CD4-positive, alpha-beta T cell (primary cell): ENCODE results near the gene RAB3B. TPM values are rescaled to one million over a fixed set of nuclear protein-coding genes. Genes with fewer than 3 reads are reported as not detected.
A peak's percentile ranks its signal among the peaks of the same experiment; 100 is the strongest.
"Not testable (repeated sequence)": the region's sequence is repeated elsewhere in the genome, so short reads cannot be mapped to it uniquely, and the experiment has no call there.

Source experiments
- ATAC-seq: fragments of 200-7000 bp; cut with Tn5 transposase; one replicate; pipeline ENCODE4 v1.10.0; 2022; ENCODE audit warnings: mild to moderate bottlenecking; ENCODE audit not compliant: poor library complexity
- CTCF ChIA-PET: fragments of 350-600 bp; sonication (Branson Sonifier 250); formaldehyde crosslinking; loops from one replicate; lab custom pipeline; 2021; ENCODE audit warnings: antibody characterized with exemption, inconsistent platforms; lab: Charles Lee
- POLR2A ChIA-PET: fragments of 350-600 bp; sonication (Branson Sonifier 250); formaldehyde crosslinking; loops from one replicate; lab custom pipeline; 2021; ENCODE audit warnings: antibody characterized with exemption, inconsistent platforms; lab: Charles Lee
- DNase-seq, 14 experiments: peaks; one replicate each; pipeline ENCODE4 v3.0.0-alpha.2; 2013 to 2020; ENCODE audit warnings: mixed read lengths in 2 of 14
- H3K27ac ChIP-seq, 2 donors: one replicate each; pipeline versions ENCODE4 v1.5.1 to v1.7.0; 2013; ENCODE audit warnings: low read length in 2 of 2, low read depth in 1 of 2, mild to moderate bottlenecking in 1 of 2
- H3K27me3 ChIP-seq, 2 experiments: 1 replicate in 1 of 2; 2 replicates in 1 of 2; pipeline versions ENCODE4 v1.6.1 to v1.7.0; 2013; ENCODE audit warnings: low read length in 2 of 2, control low read depth in 1 of 2, mild to moderate bottlenecking in 1 of 2, moderate library complexity in 1 of 2; ENCODE audit not compliant: insufficient read depth in 2 of 2, control insufficient read depth in 1 of 2
- H3K36me3 ChIP-seq: one replicate; pipeline ENCODE4 v1.6.1; 2013; ENCODE audit warnings: low read length, control low read depth; ENCODE audit not compliant: insufficient read depth
- H3K4me1 ChIP-seq: one replicate; pipeline ENCODE4 v1.6.1; 2013; ENCODE audit warnings: low read length, control low read depth; ENCODE audit not compliant: insufficient read depth
- H3K4me3 ChIP-seq: one replicate; pipeline ENCODE4 v1.5.1; 2013; ENCODE audit warnings: mild to moderate bottlenecking, low read length, moderate library complexity
- H3K9me3 ChIP-seq, 2 experiments: 1 replicate in 1 of 2; 2 replicates in 1 of 2; pipeline versions ENCODE4 v1.6.1 to v1.7.0; 2013; ENCODE audit warnings: low read length in 2 of 2, mild to moderate bottlenecking in 2 of 2, control low read depth in 1 of 2, moderate library complexity in 1 of 2; ENCODE audit not compliant: control insufficient read depth in 1 of 2, insufficient read depth in 1 of 2
- H3K27ac Mint-ChIP-seq: one replicate; pipeline ENCODE4 v1.8.0; 2020; ENCODE audit warnings: mixed read lengths
- H3K27me3 Mint-ChIP-seq: one replicate; pipeline ENCODE4 v1.8.0; 2021; ENCODE audit warnings: mixed read lengths
- H3K36me3 Mint-ChIP-seq: one replicate; pipeline ENCODE4 v1.8.0; 2021; ENCODE audit warnings: low read depth, mixed read lengths
- H3K4me1 Mint-ChIP-seq: one replicate; pipeline ENCODE4 v1.8.0; 2021; ENCODE audit warnings: low read depth, mixed read lengths
- H3K4me3 Mint-ChIP-seq: one replicate; pipeline ENCODE4 v1.8.0; 2020; ENCODE audit warnings: mild to moderate bottlenecking, mixed read lengths
- H3K9me3 Mint-ChIP-seq: one replicate; pipeline ENCODE4 v1.8.0; 2020; ENCODE audit warnings: mixed read lengths
- CTCF ChIP-seq: fragments of 200-600 bp; IDR thresholded peaks from one replicate; pipeline ENCODE4 v1.8.0; 2022; ENCODE audit warnings: antibody characterized with exemption, mild to moderate bottlenecking
- intact Hi-C, 2 experiments: fragments of 100-400 bp; cut with DNase I in 1 of 2; cut with micrococcal nuclease in 1 of 2; formaldehyde crosslinking; loops; one replicate each; pipeline versions ENCODE4 v1.15.1 to v1.9.0; 2023 to 2025; cut with DNase I, micrococcal nuclease
- total RNA-seq, 174 experiments: library from RNA in 2 of 174; stranded (reverse) in 2 of 174; gene quantifications; one replicate each; pipeline ENCODE4 v1.2.3 and lab custom pipeline; 2021 to 2026

The RAB3B gene
- total RNA-seq, 2 experiments from 2014 or later: not detected

- intact Hi-C loops: loop anchor here in 1 of 2 experiments (10.0 kb wide), 1 partner anchor 1067 kb away; the partner anchor contains the start of gene FAF1
- POLR2A ChIA-PET: interaction anchor here (0.6 to 3.3 kb wide), 5 partner anchors 16 to 601 kb away, joined by 3 to 63 read pairs (median 3); partner anchors contain the start of genes BTF3L4, SHISAL2A and TXNDC12
Observed at GRCh38 chr1:52032124-52032784, 41.8 kb upstream of the RAB3B start.

GRCh38 chr1:52028839-52029238 lies 38.3 kb upstream of the RAB3B start:
- H3K4me1 ChIP-seq: peaks cover 20% of the 10 kb centered on the region
- H3K27ac ChIP-seq, H3K9me3 Mint-ChIP-seq, H3K9me3 ChIP-seq, H3K27me3 ChIP-seq, H3K4me3 Mint-ChIP-seq, intact Hi-C loops, ATAC-seq, H3K4me3 ChIP-seq, H3K27ac Mint-ChIP-seq, DNase-seq, H3K27me3 Mint-ChIP-seq: not testable (repeated sequence)
- Mint-ChIP-seq H3K36me3 (peaks cover 55% of the 10 kb centered on the region), H3K4me1 (peaks cover 35% of the 10 kb centered on the region)
- POLR2A ChIA-PET: interaction anchor here (0.8 kb wide), 1 partner anchor 28 kb away, joined by 5 read pairs; the partner anchor contains the start of gene BTF3L4
- peaks cover 32% of the 10 kb centered on the region for H3K36me3 ChIP-seq
- CTCF ChIA-PET: interaction anchor here (0.5 kb wide), 1 partner anchor 16 kb away, joined by 3 read pairs; no protein-coding TSS in a partner anchor

More at GRCh38 chr1:52032124-52032784, 41.8 kb upstream of the RAB3B start:
- no peak overlapping the region for H3K27ac ChIP-seq
- H3K4me3 Mint-ChIP-seq: peak overlapping the region; percentile 91
- CTCF ChIA-PET: interaction anchor here (0.6 to 0.7 kb wide), 2 partner anchors 40 to 167 kb away, joined by 3 to 4 read pairs; no protein-coding TSS in a partner anchor
- peak overlapping the region; percentile 97 for H3K27ac Mint-ChIP-seq
- H3K27me3 ChIP-seq: no peaks in the 10 kb centered on the region
- H3K27me3 Mint-ChIP-seq: no peaks in the 10 kb centered on the region
- H3K36me3 ChIP-seq: peaks cover 10% of the 10 kb centered on the region
- H3K4me3 ChIP-seq: peak overlapping the region; percentile 85
- H3K4me1 ChIP-seq: peaks cover 23% of the 10 kb centered on the region
- no peaks in the 10 kb centered on the region for H3K9me3 ChIP-seq
- DNase-seq (peak in 2 of 14 experiments; percentile 3 to 10), ATAC-seq (no peak)
- H3K9me3 Mint-ChIP-seq: no peaks in the 10 kb centered on the region
- no peak for TF ChIP-seq CTCF
- H3K4me1 Mint-ChIP-seq: peaks cover 40% of the 10 kb centered on the region
- H3K36me3 Mint-ChIP-seq: peaks cover 45% of the 10 kb centered on the region

GRCh38 chr1:52028328-52028727 lies 37.8 kb upstream of the RAB3B start:
- Mint-ChIP-seq H3K4me1 (peaks cover 30% of the 10 kb centered on the region), H3K27ac (no peak overlapping the region), H3K27me3 (no peaks in the 10 kb centered on the region), H3K9me3 (no peaks in the 10 kb centered on the region), H3K36me3 (peaks cover 55% of the 10 kb centered on the region), H3K4me3 (no peak overlapping the region)
- POLR2A ChIA-PET: interaction anchor here (1.2 kb wide), 1 partner anchor 28 kb away, joined by 3 read pairs; no protein-coding TSS in a partner anchor
- no peaks in the 10 kb centered on the region for H3K27me3 ChIP-seq
- DNase-seq (no peak), ATAC-seq (no peak)
- H3K4me1 ChIP-seq: peaks cover 18% of the 10 kb centered on the region
- no peak overlapping the region for H3K4me3 ChIP-seq
- intact Hi-C loops: no loop called here
- TF ChIP-seq CTCF: no peak
- H3K9me3 ChIP-seq: no peaks in the 10 kb centered on the region
- CTCF ChIA-PET: interaction anchor here (0.5 kb wide), 1 partner anchor 16 kb away, joined by 3 read pairs; no protein-coding TSS in a partner anchor
- no peak overlapping the region for H3K27ac ChIP-seq
- H3K36me3 ChIP-seq: peaks cover 37% of the 10 kb centered on the region
